A172 (cell line): ENCODE measurements around the gene KLRC4. TPM values are rescaled to one million over a fixed set of nuclear protein-coding genes. Genes with fewer than 3 reads are reported as not detected.
"Not testable (repeated sequence)": the region's sequence is repeated elsewhere in the genome, so short reads cannot be mapped to it uniquely, and the experiment has no call there.

Experiments
- DNase-seq: peaks from one replicate; pipeline ENCODE4 v3.0.0-alpha.2; 2015; ENCODE audit warnings: low spot score
- total RNA-seq: library from RNA; depleted of rRNA; stranded (reverse); fragments of >200 nt; shearing (Covaris generic); gene quantifications from 2 replicates; pipeline ENCODE4 v1.2.3, GENCODE V29; 2014

Gene KLRC4
- total RNA-seq, 1 experiment from 2014 or later: not detected

DNA sequence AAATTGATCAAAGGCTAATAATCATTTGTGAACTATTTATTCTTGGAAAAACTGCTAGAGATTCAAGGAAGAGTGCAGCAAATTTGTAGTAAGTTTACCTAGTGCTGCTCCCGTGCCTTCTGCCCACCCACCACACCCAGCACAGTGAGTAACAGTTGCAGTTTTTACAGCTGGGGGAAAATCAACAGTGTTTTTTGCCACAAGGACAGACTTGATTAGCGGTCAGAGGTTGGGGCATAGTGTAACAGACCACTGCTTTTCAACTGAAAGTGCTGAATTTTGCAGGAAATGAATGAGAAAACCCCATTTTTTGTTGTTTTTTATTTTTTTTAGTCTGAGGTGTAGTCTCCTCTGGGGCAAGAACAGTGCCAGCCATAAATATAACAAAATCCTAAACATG is 12.3 kb downstream of the KLRC4 start:
- no peak for DNase-seq

DNA sequence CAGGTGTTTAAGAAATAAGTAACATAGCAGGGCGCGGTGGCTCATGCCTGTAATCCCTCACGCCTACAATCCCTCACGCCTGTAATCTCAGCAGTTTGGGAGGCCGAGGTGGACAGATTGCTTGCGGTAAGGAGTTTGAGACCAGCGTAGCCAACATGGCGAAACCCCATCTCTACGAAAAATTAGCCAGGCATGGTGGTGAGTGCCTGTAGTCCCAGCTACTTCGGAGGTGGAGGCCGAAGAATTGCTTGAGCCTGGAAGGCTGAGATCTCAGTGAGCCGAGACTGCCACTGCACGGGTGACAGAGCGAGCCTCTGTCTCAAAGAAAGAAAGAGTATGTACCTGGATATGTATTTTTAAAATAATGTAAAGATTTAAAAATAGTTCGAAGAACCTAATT is 13.4 kb downstream of the KLRC4 start:
- DNase-seq: not testable (repeated sequence)

DNA sequence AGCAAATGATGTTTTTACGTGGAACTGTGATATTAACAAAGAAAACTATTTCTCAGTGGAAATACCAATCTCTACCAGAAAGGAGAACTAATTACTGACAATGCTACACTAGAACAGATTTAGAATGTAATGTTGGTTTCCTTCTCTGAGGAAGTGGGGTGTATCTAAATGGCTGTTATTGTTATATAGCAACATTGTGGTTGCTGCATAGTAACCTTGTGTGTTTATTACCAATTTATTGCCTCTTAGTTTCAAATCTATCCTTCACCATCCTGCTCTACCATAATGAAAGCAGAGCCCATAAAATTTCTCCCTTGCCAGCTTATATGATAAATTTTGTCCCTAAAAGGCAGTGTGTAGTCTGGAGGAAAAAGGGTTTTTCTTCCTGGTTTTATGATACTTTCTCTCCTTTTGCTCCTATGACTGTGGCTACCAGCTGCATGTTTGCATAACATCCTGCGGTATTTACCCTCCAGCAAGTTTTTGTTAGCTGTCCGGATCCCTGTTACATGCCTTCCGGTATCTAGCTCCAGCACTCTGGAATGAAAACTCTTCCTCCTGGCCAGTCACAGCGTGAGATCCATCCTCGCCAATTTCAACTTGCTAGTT is 14.1 kb downstream of the KLRC4 start:
- DNase-seq: peak; percentile 51

DNA sequence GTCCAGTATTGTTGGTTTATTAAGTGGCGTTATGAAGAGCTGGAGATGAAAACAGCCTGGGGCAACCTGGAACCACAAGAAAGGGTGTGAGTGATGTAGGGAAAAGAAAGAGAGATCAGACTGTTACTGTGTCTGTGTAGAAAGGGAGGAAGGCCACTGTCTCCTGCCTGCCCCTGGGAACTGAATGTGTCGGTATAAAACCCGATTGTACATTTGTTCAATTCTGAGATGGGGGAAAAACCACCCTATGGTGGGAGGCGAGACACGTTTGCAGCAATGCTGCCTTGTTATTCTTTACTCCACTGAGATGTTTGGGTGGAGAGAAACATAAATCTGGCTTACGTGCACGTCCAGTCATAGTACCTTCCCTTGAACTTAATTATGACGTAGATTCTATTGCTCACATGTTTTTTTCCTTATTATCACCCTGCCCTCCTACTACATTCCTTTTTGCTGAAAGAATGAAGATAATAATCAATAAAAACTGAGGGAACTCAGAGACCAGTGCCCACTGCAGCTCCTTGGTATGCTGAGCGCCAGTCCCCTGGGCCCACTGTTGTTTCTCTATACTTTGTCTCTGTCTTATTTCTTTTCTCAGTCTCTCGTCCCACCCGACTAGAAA is 14.9 kb downstream of the KLRC4 start:
- DNase-seq: not testable (repeated sequence)

DNA sequence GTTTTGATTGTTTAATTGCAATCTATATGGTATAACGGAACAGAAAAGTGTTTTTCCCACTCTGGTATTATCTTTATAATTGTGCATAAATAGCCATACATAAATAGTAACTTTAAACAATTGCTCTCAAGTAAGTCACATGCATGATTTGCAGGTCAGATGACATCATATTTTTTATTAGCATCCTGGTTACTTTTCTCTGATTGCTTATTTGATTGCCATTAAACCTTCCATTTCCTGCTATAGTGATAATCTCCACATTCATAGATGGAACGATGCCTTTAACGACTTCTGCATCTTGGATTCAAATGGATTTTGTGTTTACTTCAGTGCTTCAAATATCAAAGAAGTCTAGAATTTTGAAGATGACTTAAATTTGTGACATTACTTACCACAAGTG is 16.3 kb downstream of the KLRC4 start:
- no peak for DNase-seq

GRCh38 chr12:10392394-10392930 is 17.1 kb downstream of the KLRC4 start:
- DNase-seq: peak; percentile 81

- DNase-seq: not testable (repeated sequence)
Measured at GRCh38 chr12:10390991-10391390, 18.6 kb downstream of the KLRC4 start.

GRCh38 chr12:10389904-10390303 is 19.7 kb downstream of the KLRC4 start, which contains the start of gene KLRK1:
KLRK1 (minus strand) TSS chr12:10390041; CDS start chr12:10388810, 1,231 bp downstream.
- DNase-seq: no peak

DNA sequence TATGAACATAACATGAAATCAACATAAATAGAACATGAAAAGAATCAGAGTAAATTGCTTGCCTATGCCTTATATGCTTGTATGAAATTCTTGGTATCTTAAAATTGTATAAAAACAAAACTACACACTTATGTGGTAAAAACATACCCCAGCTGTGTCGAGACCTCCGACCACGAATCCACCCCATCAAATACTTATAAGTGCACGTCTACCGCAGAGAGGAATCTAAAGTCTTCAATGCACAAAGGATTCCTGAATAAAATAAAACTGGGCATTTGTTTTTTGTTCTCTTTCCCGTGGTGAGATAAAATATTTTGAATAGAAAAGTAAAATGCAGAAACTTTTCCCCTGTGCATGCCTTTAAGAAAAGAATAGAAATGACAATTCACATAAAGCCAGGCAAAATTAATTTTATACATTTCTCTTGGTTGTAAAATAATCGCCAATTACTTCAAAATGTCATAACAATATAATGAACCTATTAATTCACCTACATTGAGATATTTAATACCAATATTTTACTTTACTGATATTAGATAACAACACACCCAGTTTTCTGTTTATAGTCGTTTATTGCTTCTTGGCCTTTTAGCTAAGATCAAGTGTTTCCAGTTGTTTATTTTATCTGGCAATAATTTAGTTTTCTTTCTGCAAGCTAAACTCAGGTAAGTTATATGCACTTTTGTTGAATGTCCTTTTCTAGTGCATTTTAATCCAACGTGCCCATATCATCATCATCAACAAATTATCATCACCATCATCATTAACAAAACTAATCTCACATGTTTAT is 20.7 kb downstream of the KLRC4 start:
- no peak for DNase-seq

- DNase-seq: not testable (repeated sequence)
Measured at GRCh38 chr12:10387498-10387897, 22.1 kb downstream of the KLRC4 start.

DNA sequence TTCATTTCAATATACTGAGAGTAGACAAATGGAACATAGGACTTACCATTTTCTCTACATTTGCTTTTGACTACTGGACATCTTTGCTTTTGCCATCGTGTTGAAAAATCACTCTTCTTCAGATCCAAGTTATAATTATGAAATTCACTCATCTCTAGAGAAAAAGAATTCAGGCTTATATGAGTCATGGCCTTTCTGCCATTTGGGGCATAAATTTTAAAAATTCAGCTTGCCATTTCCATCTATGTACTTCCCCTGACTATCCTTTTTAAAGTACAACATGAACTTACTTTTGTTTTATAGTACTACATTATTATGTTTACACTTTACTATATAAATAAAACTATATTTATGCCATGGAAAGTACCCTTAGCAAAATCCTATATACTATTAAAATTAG is 22.7 kb downstream of the KLRC4 start:
- DNase-seq: no peak

DNA sequence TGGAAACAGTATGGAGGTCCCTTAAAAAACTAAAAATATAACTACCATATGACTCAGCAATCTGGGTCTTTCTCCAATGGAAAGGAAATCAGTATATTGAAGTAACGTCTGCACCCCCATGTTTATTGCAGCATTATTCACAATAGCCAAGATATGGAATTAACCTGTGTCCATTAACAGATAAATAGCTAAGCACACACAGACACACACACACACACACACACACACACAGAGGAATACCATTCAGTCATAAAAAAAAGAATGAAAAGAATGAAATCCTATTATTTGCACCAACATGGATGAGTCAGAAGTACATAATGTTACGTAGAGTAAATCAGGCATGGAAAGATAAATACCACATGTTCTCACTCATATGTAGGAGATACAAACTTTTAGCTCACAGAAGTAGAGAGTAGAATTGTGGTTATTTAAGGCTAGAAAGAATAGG is 24.4 kb downstream of the KLRC4 start:
- no peak for DNase-seq

DNA sequence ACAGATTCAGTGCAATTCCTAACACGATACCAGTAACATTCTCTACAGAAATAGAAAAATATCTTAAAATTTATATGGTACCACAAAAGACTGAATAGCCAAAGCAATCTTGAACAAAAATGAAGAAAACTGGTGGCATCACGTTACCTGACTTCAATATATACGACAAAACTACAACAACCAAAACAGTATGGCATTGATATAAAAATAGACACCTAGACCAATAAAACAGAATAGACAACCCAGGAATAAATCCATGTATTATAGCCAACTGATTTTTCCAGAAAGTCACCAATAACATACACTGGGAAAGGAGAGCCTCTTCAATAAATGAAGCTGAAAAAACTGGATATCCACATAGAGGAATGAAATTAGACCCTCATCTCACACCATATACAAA is 25.4 kb downstream of the KLRC4 start:
- DNase-seq: no peak

GRCh38 chr12:10381928-10382628 is 27.5 kb downstream of the KLRC4 start:
- no peak for DNase-seq

DNA sequence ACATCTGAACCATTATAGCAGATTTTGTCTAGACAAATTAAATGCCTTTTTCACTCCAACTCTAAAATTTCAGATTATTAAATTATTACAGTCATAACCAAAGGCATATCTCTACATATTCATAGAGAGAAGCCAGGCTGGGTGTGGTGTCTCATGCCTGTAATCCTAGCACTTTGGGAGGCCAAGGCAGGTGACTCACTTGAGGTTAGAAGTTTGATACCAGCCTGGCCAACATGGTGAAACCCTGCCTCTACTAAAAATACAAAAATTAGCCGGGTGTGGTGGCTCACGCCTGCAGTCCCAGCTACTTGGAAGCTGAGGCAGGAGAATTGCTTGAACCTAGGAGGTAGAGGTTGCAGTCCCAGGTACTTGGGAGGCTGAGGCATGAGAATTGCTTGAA is 30.8 kb downstream of the KLRC4 start:
- not testable (repeated sequence) for DNase-seq

- no peak for DNase-seq
Measured at GRCh38 chr12:10374624-10375018, 34.9 kb downstream of the KLRC4 start.

DNA sequence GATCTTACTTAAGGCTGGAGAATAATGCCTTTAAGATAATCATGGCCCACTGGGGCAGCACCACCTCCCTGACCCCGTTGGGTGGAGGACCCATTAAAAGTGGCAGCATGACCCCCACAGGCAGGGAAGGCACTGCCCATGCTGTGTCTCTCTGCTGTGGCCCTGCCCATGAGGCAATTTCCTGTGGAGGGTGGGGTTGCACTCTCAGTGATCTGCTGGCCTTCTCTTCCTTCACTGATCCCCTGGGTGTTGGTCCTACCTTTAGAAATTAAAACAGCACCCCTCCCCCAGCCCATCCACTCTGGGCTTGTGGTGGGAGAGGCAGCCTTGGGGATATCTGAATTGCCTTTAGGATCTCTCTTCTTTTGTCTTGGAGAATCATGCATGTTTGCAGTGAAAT is 37.0 kb downstream of the KLRC4 start:
- no peak for DNase-seq

GRCh38 chr12:10371893-10372535 is 37.5 kb downstream of the KLRC4 start:
- DNase-seq: not testable (repeated sequence)

DNA sequence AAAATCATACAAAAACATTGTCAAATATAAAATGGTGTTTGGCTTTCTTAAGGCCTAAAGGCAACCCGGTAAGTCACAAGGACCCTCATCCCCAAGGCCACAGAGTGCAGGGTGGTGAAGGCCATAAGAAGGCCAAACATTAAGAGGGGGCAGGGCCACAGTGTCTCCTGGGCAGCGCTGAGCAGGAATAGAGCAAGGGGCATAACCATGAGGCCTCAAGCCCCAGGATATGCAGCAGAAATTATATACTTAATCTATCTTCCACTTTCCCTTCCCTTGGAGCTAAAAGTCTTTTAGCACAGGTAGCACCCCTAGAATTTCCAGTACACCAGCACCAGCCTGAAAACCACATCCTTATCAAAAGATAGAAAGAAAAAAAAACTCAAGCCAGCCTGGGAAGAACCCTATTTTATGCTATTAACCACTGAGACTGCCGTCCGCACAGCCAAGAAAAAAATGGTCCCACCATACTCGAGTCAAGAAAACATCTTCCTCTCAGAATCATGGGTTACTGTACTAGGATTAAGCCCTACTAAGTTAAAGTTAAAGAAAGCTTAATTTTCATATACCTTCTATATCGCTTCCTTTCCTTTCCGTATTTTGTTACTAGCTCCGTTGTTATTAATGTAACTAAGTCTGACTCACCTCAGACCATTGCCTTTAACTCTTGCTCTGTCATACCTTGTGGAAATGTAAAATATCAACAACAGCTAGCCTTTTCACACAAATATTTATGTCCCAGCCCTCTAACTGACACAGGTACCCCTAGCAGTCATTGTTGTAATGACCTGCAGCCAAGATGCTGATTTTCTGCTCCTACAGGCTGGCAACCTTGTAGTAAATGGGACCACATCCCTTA is 39.8 kb downstream of the KLRC4 start:
- no peak for DNase-seq
